HepG2 (cell line): ENCODE data around the gene RASIP1. TPM values are rescaled to one million over a fixed set of nuclear protein-coding genes. Genes with fewer than 3 reads are reported as not detected.

Experiments
- ATAC-seq: fragments of 200-7000 bp; cut with Tn5 transposase; 3 replicates; pipeline ENCODE4 v1.9.1; 2020; ENCODE audit warnings: mild to moderate bottlenecking, moderate library complexity
- BruUV-seq: library from RNA; stranded (reverse); fragments of 400-500 nt; replicated peaks from 2 replicates; lab custom pipeline; 2021; lab: Mats Ljungman, UMichigan
- CTCF ChIA-PET: fragments of 300-600 bp; formaldehyde crosslinking; extraction: SDS; loops from one replicate; lab custom pipeline; 2021; ENCODE audit warnings: low total read pairs, inconsistent platforms, low intra/inter-chr PET ratio; lab: Yijun Ruan, JAX
- POLR2A ChIA-PET: fragments of 350-600 bp; sonication (Branson Sonifier 250); formaldehyde crosslinking; loops from one replicate; lab custom pipeline; 2020; ENCODE audit warnings: antibody characterized with exemption, inconsistent platforms; lab: Yijun Ruan, JAX
- DNase-seq: peaks from one replicate; pipeline ENCODE4 v3.0.0-alpha.2; 2015; ENCODE audit warnings: low spot score
- FAIRE-seq: peaks from 3 replicates; lab custom pipeline; 2011; peaks lifted over from hg19 to GRCh38; lab: Jason Lieb, UNC
- H2AFZ ChIP-seq: one replicate; pipeline ENCODE4 v1.6.1; 2011; ENCODE audit warnings: low read length, inconsistent platforms
- H3K27ac ChIP-seq: fragments of 300-600 bp; 3 replicates; pipeline ENCODE4 v1.8.0; 2011; ENCODE audit warnings: mixed run types, mild to moderate bottlenecking, mixed read lengths, low read length, inconsistent platforms; ENCODE audit not compliant: insufficient read depth; ENCODE audit errors: extremely low read length
- H3K27me3 ChIP-seq, 2 experiments: fragments of 200-600 bp in 1 of 2; 2 replicates in 1 of 2; 3 replicates in 1 of 2; pipeline versions ENCODE4 v1.6.0 to v1.8.0; 2011; ENCODE audit warnings: low read length in 2 of 2, mild to moderate bottlenecking in 2 of 2, moderate library complexity in 2 of 2, inconsistent platforms in 1 of 2; ENCODE audit not compliant: insufficient read depth in 2 of 2, control insufficient read depth in 1 of 2
- H3K36me3 ChIP-seq, 2 experiments: fragments of 200-600 bp in 1 of 2; replicated peaks in 1 of 2; 2 replicates in 1 of 2; 3 replicates in 1 of 2; pipeline versions ENCODE4 v1.5.1 to v1.8.0; 2011; ENCODE audit warnings: low read length in 2 of 2, inconsistent platforms in 1 of 2; ENCODE audit not compliant: insufficient read depth in 2 of 2, control insufficient read depth in 1 of 2
- H3K4me1 ChIP-seq: 2 replicates; pipeline ENCODE4 v1.5.1; 2012; ENCODE audit warnings: low read length, inconsistent platforms; ENCODE audit not compliant: insufficient read depth
- H3K4me2 ChIP-seq: 2 replicates; pipeline ENCODE4 v1.6.0; 2011; ENCODE audit warnings: low read depth, low read length, inconsistent platforms
- H3K4me3 ChIP-seq, 3 experiments: fragments of 200-600 bp in 1 of 3; sonication (generic), shearing (Covaris generic) in 1 of 3; replicated peaks in 1 of 3; 2 replicates each; pipeline ENCODE4 v1.5.1; 2011 to 2016; ENCODE audit warnings: low read length in 3 of 3, inconsistent platforms in 2 of 3, low read depth in 2 of 3, mild to moderate bottlenecking in 2 of 3, control low read depth in 1 of 3, mixed read lengths in 1 of 3; ENCODE audit not compliant: insufficient read depth in 1 of 3
- H3K79me2 ChIP-seq: one replicate; pipeline ENCODE4 v1.6.1; 2011; ENCODE audit warnings: low read length, inconsistent platforms; ENCODE audit not compliant: insufficient read depth
- H3K9ac ChIP-seq: 2 replicates; pipeline ENCODE4 v1.6.0; 2011; ENCODE audit warnings: mild to moderate bottlenecking, low read depth, low read length, inconsistent platforms; ENCODE audit not compliant: insufficient read depth
- H3K9me3 ChIP-seq: 2 replicates; pipeline ENCODE4 v1.5.1; 2012; ENCODE audit warnings: mild to moderate bottlenecking, low read length
- H4K20me1 ChIP-seq: 2 replicates; pipeline ENCODE4 v1.6.0; 2011; ENCODE audit warnings: inconsistent platforms, mild to moderate bottlenecking, low read length, moderate library complexity; ENCODE audit not compliant: insufficient read depth
- ARHGAP35 ChIP-seq: sonication (generic); formaldehyde crosslinking; IDR thresholded peaks from 2 replicates; pipeline ENCODE4 v1.9.0; 2022; ENCODE audit warnings: mild to moderate bottlenecking, inconsistent platforms, moderate library complexity, missing genetic modification reagents, borderline replicate concordance
- ATF7-NPFF ChIP-seq: sonication (generic); formaldehyde crosslinking; IDR thresholded peaks from 2 replicates; pipeline ENCODE4 v1.8.1; 2023; ENCODE audit warnings: mild to moderate bottlenecking, low read depth, missing genetic modification reagents, moderate library complexity
- BRD4 ChIP-seq: sonication (generic); formaldehyde crosslinking; IDR thresholded peaks from 2 replicates; pipeline ENCODE4 v1.4.0; 2020; ENCODE audit warnings: missing genetic modification reagents
- ETV5 ChIP-seq: IDR thresholded peaks from 2 replicates; pipeline ENCODE4 v1.6.1; 2018; ENCODE audit warnings: missing biosample characterization, missing genetic modification reagents, inconsistent platforms, borderline replicate concordance
- GTF2F1 ChIP-seq: fragments of 150-350 bp; IDR thresholded peaks from 2 replicates; pipeline ENCODE4 v1.6.1; 2014; ENCODE audit warnings: low read length
- KLF9 ChIP-seq: IDR thresholded peaks from 2 replicates; pipeline ENCODE4 v1.6.1; 2016; ENCODE audit warnings: low read depth
- PAX8 ChIP-seq: sonication (generic); formaldehyde crosslinking; IDR thresholded peaks from 2 replicates; pipeline ENCODE4 v1.8.0; 2022; ENCODE audit warnings: mild to moderate bottlenecking, missing genetic modification reagents, borderline replicate concordance
- POGZ ChIP-seq: sonication (generic); formaldehyde crosslinking; IDR thresholded peaks from 2 replicates; pipeline ENCODE4 v1.4.0; 2020; ENCODE audit warnings: mild to moderate bottlenecking, missing genetic modification reagents
- SP140L ChIP-seq: sonication (generic); formaldehyde crosslinking; IDR thresholded peaks from 2 replicates; pipeline ENCODE4 v1.4.0; 2020; ENCODE audit warnings: missing genetic modification reagents, borderline replicate concordance
- SP4 ChIP-seq: sonication (generic); formaldehyde crosslinking; IDR thresholded peaks from 2 replicates; pipeline ENCODE4 v1.8.1; 2023; ENCODE audit warnings: mild to moderate bottlenecking, missing genetic modification reagents
- ZNF333 ChIP-seq: sonication (generic); formaldehyde crosslinking; IDR thresholded peaks from 2 replicates; pipeline ENCODE4 v1.4.0; 2020; ENCODE audit warnings: mild to moderate bottlenecking, missing genetic modification reagents, borderline replicate concordance
- WGBS: methylation state at CpG from one replicate; pipeline ENCODE4 v1.1.6; 2017; ENCODE audit warnings: low lambda C conversion rate; 5-methylcytosine and 5-hydroxymethylcytosine counted together
- in situ Hi-C: cut with HindIII; loops from 2 replicates; pipeline ENCODE4 v1.10.0; 2017; ENCODE audit warnings: low pct_unique_long_range_greater_than_20kb; ENCODE audit not compliant: extremely low pct_ligation_motif_present
- intact Hi-C: fragments of 100-400 bp; cut with micrococcal nuclease; formaldehyde crosslinking; loops from one replicate; pipeline ENCODE4 v1.10.0; 2022; ENCODE audit not compliant: unreplicated experiment
- polyA plus RNA-seq, 8 experiments: library from polyadenylated mRNA; depleted of rRNA in 3 of 8; stranded (reverse) in 7 of 8; unstranded in 1 of 8; fragments of >200 nt; fragmentation: Illumina TruSeq in 4 of 8; extraction: Trizol in 4 of 8; gene quantifications; 2 replicates each; pipeline versions ENCODE4 v1.2.1 to v1.2.3, GENCODE V29; 2011 to 2016; ENCODE audit warnings: low read depth in 4 of 8, missing spikeins in 1 of 8, mixed read lengths in 1 of 8; ENCODE audit not compliant: insufficient read depth in 1 of 8
- total RNA-seq, 5 experiments: library from RNA; depleted of rRNA; stranded (reverse); fragments of >200 nt; fragmentation: Illumina TruSeq; extraction: Trizol; gene quantifications; 2 replicates each; pipeline ENCODE4 v1.2.3, GENCODE V29; 2016; ENCODE audit warnings: low read depth in 1 of 5
- TF ChIP-seq, protein P1 (sequence below): sonication (generic); formaldehyde crosslinking; IDR thresholded peaks from 2 replicates; pipeline ENCODE4 v1.4.0; 2020; ENCODE audit warnings: missing genetic modification reagents
- TF ChIP-seq, protein P2 (sequence below): sonication (generic); formaldehyde crosslinking; IDR thresholded peaks from 2 replicates; pipeline ENCODE4 v1.8.0; 2023; ENCODE audit warnings: mild to moderate bottlenecking, missing genetic modification reagents

RASIP1 gene
- total and polyA plus RNA-seq, 2 of the 13 experiments (the other 11 are each of a cell fraction or from before 2014, with no cell fraction given), result 0.44 to 0.58 TPM

DNA sequence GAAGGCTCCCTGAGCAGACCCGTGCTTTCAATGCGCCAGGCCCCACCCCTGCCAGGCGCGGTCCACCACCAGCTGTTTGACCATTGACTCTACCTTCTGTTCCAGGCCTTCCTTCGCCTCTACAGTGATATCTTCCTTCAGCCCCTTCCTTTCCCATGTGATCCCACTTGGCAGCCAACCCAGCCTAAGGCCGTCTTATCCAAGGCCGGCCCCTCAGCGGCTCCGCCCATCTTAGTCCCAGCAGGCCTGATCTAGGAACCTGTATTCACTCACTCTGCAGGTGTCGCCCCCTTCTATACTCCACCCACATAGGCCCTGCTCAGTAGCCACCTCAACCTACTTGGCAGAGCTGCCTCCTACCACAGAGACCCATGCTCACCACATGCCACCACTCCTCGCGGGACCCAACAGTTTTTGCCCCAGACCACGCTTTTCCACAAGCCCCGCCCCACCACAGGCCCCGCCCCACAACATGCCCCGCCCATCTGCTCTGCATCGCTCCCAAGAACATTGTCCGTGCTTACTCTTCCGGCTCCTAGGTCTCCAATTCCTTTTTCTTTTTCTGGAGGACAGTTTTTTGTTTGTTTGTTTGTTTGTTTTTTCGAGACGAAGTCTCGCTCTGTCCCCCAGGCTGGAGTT is 2.9 kb downstream of the RASIP1 start:
- H3K27ac ChIP-seq, result peak overlapping the region; percentile 94
- no peak overlapping the region for H3K9ac ChIP-seq
- H3K4me2 ChIP-seq, result peak overlapping the region; percentile 98
- WGBS, result 56% methylated on average over 22 of the region's 22 CpGs
- peaks cover 38% of the 10 kb centered on the region for H3K4me1 ChIP-seq
- ATAC-seq, result no peak
- no TSS peak for BruUV-seq
- peak overlapping the region in 1 of 3 experiments; percentile 89; a peak in 1 of 6 replicates for H3K4me3 ChIP-seq
- H4K20me1 ChIP-seq, result no peaks in the 10 kb centered on the region
- no peaks in the 10 kb centered on the region for H3K9me3 ChIP-seq
- H2AFZ ChIP-seq, result no peak overlapping the region
- intact Hi-C loops, result no loop called here
- peaks cover 0 to 1% of the 10 kb centered on the region in 2 experiments; a peak in 1 of 5 replicates for H3K27me3 ChIP-seq
- DNase-seq, result no peak
- in situ Hi-C loops, result no loop called here
- FAIRE-seq, result no peak
- TF ChIP-seq SP140L, result no peak
- TF ChIP-seq SP4 (CRISPR knock-in tag), result 0 out of 2 replicates have a peak, but pooled peaks have one; percentile 20
- TF ChIP-seq, protein P1, sequence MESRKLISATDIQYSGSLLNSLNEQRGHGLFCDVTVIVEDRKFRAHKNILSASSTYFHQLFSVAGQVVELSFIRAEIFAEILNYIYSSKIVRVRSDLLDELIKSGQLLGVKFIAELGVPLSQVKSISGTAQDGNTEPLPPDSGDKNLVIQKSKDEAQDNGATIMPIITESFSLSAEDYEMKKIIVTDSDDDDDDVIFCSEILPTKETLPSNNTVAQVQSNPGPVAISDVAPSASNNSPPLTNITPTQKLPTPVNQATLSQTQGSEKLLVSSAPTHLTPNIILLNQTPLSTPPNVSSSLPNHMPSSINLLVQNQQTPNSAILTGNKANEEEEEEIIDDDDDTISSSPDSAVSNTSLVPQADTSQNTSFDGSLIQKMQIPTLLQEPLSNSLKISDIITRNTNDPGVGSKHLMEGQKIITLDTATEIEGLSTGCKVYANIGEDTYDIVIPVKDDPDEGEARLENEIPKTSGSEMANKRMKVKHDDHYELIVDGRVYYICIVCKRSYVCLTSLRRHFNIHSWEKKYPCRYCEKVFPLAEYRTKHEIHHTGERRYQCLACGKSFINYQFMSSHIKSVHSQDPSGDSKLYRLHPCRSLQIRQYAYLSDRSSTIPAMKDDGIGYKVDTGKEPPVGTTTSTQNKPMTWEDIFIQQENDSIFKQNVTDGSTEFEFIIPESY (CRISPR knock-in tag), result peak; percentile 35; the same call in 1 of the 2 replicates
- TF ChIP-seq ETV5 (CRISPR knock-in tag), result no peak
- no peaks in the 10 kb centered on the region for H3K36me3 ChIP-seq
- CTCF ChIA-PET, result no interaction called here
- POLR2A ChIA-PET, result interaction anchor here (1.4 to 2.1 kb wide), 5 partner anchors 13 to 135 kb away, joined by 3 to 40 read pairs (median 5); partner anchors contain the start of genes MAMSTR and PPP1R15A
- no peaks in the 10 kb centered on the region for H3K79me2 ChIP-seq

DNA sequence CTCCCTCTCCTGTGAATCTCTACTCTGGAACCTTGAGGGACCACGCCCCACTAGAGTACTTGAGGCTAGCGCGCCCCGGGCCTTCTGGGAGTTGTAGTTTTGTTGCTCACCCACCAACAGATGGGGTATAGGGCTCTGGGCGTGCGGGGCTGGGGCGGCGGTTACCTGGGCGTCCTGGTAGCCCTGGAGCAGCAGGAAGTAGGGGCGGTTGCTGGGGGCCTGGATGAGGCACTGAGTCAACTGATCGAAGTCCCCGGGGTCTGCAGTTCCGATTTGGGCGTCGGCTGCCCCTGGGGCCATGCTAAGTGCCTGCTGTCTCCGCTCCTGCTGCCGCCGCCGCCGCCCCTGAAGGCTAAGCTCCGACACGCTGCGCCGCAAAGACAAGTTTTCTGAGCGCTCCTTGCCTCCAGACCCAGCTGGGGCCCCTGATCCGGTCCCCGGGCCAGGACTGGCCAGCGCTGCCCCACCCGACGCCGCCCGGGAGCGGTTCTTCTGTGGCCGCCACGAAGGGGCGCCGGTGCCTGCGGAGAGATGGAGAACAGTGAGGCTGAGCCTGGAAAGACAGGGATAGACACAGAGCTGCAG is 5.3 kb downstream of the RASIP1 start:
- DNase-seq, result no peak
- TF ChIP-seq PAX8, result no peak
- TF ChIP-seq ARHGAP35 (CRISPR knock-in tag), result no peak
- TF ChIP-seq POGZ (CRISPR knock-in tag), result no peak
- TF ChIP-seq ZNF333 (CRISPR knock-in tag), result no peak
- TF ChIP-seq, protein P2, sequence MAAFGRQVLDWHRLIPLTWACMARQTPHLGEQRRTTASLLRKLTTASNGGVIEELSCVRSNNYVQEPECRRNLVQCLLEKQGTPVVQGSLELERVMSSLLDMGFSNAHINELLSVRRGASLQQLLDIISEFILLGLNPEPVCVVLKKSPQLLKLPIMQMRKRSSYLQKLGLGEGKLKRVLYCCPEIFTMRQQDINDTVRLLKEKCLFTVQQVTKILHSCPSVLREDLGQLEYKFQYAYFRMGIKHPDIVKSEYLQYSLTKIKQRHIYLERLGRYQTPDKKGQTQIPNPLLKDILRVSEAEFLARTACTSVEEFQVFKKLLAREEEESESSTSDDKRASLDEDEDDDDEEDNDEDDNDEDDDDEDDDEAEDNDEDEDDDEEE (CRISPR knock-in tag), result no peak
- no peak for TF ChIP-seq GTF2F1
- TF ChIP-seq ATF7-NPFF (CRISPR knock-in tag), result no peak
- TF ChIP-seq BRD4 (CRISPR knock-in tag), result no peak
- no peak for TF ChIP-seq KLF9 (CRISPR knock-in tag)

More for the DNA sequence above, 5.3 kb downstream of the RASIP1 start:
- no peak for ATAC-seq
- no peaks in the 10 kb centered on the region for H3K27me3 ChIP-seq
- CTCF ChIA-PET, result no interaction called here
- POLR2A ChIA-PET, result interaction anchor here (1.0 kb wide), 1 partner anchor 19 kb away, joined by 3 read pairs; no protein-coding TSS in a partner anchor
- no peak overlapping the region for H3K4me2 ChIP-seq
- WGBS, result 85% methylated on average over 33 of the region's 38 CpGs
- no peaks in the 10 kb centered on the region for H3K9me3 ChIP-seq
- no peaks in the 10 kb centered on the region for H3K36me3 ChIP-seq
- no peaks in the 10 kb centered on the region for H4K20me1 ChIP-seq
- intact Hi-C loops, result no loop called here
- in situ Hi-C loops, result no loop called here
- no peak overlapping the region for H3K27ac ChIP-seq
- no peak for FAIRE-seq
- no TSS peak for BruUV-seq
- H2AFZ ChIP-seq, result no peak overlapping the region
- peaks cover 19% of the 10 kb centered on the region for H3K4me1 ChIP-seq
- H3K9ac ChIP-seq, result no peak overlapping the region
- H3K4me3 ChIP-seq, result no peak overlapping the region
- no peaks in the 10 kb centered on the region for H3K79me2 ChIP-seq
